Measurements from ENCODE around the gene UBE2H.
A peak's percentile ranks its signal among the peaks of the same experiment; 100 is the strongest.
"Not testable (repeated sequence)": the region's sequence is repeated elsewhere in the genome, so short reads cannot be mapped to it uniquely, and the experiment has no call there.

UBE2H gene

GRCh38 chr7:129952653-129953560, at the start of gene UBE2H:
TSS of gene UBE2H (minus strand) at chr7:129952960. CDS start at chr7:129952555, 405 bp downstream.
- DNase-seq (ENCODE audit: insufficient read length, low spot score): peak; percentile 87
- FAIRE-seq: peak; percentile 26

DNA sequence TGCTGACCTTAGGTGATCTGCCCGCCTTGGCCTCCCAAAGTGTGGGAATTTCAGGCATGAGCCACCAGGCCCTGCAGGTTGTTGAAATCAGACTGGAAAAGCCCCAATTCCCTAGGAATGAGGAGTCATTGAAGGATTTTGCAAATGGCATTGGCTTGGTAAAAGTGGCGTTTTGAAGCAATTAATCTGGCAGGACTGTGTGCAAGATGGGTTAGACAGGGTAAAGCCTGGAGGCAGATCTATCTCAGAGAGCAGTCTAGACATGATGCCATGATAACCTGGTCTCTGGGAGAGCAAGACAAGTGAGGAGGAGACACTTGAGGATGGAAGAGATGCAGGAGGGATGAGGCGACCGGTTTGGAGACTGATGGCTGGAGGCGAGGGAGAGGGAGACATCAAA, 45.7 kb upstream of the UBE2H start:
- no peak for FAIRE-seq
- no peak for DNase-seq (ENCODE audit: insufficient read length, low spot score)

DNA sequence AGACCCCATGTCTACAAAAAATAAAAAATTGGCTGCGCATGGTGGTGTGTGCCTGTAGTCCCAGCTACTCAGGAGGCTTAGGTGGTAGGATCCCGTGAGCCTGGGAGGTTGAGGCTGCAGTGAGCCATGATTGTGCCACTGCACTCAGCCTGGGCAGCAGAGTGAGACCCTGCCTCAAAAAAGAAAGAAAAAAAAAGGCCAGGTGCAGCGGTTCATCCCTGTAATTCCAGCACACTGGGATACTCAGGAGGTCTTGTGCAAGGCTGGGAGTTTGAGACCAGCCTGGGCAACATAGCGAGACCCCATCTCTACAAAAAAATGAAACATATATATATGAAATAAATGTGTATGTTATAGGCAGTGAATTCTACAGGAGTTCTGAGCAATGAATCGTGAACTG, 44.5 kb upstream of the UBE2H start:
- no peak for DNase-seq (ENCODE audit: insufficient read length, low spot score)
- FAIRE-seq: no peak

- DNase-seq (ENCODE audit: insufficient read length, low spot score) (no peak), FAIRE-seq (no peak)
Observed at GRCh38 chr7:129993275-129993674, 40.5 kb upstream of the UBE2H start.

DNA sequence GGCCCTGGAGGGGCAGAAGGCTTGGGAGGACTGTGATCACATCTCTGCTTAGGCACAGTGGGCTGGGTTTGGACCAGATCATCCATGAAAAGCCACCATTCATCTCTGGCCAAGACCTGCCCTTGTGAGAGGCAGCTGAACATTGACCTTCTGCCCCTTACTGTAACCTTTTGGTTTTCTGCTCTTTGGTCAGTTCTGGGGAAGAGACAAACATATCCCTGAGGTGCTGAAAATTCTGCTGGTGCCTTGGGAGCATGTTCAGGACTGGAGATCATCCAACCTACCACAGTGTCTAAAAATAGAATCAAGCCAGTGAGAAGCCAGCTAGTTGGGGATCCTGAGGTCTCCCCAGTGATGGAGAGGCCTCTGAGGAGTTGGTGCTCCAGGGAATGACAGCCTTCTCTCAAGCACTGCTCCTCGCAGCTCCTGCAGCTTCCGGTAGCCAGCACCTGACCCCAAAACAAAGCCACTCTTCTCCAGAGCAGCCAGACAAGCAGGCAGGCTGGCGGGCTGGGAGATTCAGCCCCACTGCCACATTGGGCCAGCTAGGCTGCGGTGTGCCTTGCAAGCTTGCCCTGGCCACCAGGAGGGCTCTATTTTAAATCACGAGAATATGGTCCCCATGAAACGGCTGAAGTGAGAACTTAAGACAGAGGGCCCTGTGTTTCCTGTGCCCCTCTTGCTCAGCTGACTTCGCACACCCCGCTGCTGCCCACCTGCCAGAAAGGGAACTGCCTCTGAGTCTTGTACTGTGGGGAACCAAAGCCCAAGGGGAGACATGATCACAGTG, 37.8 kb upstream of the UBE2H start:
- no peak for DNase-seq (ENCODE audit: insufficient read length, low spot score)
- no peak for FAIRE-seq

GRCh38 chr7:129989466-129989865, 36.7 kb upstream of the UBE2H start:
- DNase-seq (ENCODE audit: insufficient read length, low spot score) (no peak), FAIRE-seq (no peak)

DNA sequence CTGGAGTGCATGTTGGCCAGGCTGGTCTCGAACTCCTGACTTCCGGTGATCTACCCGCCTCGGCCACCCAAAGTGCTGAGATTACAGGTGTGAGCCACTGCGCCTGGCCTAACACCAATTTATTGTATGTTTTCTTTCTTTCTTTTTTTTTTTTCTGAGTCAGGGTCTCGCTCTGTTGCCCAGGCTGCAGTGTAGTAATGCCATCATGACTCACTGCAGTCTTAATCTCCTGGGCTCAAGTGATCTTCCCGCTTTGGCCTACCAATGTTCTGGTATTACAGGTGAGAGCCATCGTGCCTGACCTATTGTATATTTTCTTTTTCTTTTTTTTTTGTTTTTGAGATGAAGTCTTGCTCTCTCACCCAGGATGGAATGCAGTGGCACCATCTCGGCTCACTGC, 33.8 kb upstream of the UBE2H start:
- DNase-seq (ENCODE audit: insufficient read length, low spot score): no peak
- no peak for FAIRE-seq

DNA sequence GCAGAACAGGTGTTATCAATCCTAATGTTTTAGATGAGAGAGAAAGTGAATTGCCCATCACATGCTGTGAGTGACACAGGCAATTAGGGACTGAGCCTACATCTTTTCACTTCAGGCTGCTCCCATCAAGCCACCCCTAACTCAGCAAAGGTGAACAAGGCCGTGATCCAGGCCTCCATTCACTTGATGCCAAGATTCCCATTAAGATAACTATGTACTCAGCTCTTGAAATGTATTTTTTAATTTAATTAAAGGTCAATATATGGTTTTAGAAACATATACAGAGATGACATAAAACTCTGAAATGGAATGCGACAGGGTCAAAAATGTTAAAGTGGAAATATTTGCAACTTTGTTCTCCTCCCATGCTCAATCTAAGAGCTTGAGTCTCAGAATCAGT, 27.9 kb upstream of the UBE2H start:
- DNase-seq (ENCODE audit: insufficient read length, low spot score) (no peak), FAIRE-seq (no peak)

DNA sequence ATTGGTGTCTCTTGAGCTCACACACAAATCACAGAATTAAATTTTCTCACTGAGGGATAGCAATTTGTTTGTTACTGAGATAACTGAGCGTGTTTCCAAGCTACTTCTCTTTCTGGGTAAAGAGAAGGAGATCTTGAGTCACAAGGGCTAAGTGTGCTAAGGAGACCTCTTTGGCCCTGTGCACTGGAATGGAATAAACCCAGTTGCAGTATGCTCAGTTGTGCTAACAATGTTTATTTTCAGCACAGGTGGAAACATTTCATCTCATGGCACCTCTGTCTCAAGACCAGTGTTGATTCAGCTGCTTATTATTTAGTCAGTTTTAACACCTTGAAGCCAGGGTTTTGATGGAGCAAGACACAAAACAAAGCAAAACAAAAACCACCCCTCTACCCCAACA, 22.5 kb upstream of the UBE2H start:
- no peak for FAIRE-seq

GRCh38 chr7:129970816-129971215, 18.1 kb upstream of the UBE2H start:
- no peak for FAIRE-seq
- DNase-seq (ENCODE audit: insufficient read length, low spot score): no peak

More for the DNA sequence above, 22.5 kb upstream of the UBE2H start:
- DNase-seq (ENCODE audit: insufficient read length, low spot score): no peak

- DNase-seq (ENCODE audit: insufficient read length, low spot score): peak; percentile 62
- FAIRE-seq: no peak
Observed at GRCh38 chr7:129969881-129970446, 17.2 kb upstream of the UBE2H start.

DNA sequence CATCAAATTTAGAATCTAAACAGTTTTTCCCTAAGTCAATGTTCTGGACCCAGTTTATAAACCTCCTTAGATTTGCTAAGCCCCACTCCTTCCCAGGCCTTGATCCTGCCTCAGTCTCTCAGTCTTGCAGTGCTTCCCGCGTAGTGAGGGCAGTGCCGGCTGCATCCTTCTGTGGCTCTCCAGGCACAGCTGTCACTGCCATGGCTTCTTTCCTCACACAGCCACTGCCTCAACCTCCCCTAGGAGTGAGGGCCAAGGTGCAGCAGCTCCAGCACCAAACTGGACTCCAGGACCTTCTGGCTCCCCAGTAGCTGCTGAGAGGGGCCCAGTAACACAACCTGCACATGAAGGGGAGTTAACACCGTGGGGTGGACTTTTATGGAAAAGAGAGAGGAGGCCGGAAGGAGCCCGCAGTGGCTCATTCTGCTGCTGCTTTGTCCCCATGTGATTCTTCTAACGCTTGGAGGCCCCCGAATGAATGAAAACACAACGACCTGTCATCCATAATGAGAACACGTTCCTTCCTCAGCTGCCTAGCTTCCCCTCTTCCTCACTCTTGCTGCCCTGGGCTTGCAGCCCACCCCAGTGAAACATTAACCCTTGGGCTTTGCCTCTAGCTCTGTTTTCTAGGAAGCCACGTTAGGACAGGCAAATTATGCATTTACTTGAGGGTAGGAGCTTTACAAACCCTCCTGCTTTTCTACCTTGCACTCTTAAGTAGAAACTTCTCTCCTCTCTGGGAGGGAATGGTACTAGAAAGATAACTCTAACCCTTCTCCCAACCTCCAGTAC, 16.0 kb upstream of the UBE2H start:
- DNase-seq (ENCODE audit: insufficient read length, low spot score) (no peak), FAIRE-seq (no peak)

GRCh38 chr7:129960204-129960475, 7.4 kb upstream of the UBE2H start:
- not testable (repeated sequence) for DNase-seq (ENCODE audit: insufficient read length, low spot score); FAIRE-seq

DNA sequence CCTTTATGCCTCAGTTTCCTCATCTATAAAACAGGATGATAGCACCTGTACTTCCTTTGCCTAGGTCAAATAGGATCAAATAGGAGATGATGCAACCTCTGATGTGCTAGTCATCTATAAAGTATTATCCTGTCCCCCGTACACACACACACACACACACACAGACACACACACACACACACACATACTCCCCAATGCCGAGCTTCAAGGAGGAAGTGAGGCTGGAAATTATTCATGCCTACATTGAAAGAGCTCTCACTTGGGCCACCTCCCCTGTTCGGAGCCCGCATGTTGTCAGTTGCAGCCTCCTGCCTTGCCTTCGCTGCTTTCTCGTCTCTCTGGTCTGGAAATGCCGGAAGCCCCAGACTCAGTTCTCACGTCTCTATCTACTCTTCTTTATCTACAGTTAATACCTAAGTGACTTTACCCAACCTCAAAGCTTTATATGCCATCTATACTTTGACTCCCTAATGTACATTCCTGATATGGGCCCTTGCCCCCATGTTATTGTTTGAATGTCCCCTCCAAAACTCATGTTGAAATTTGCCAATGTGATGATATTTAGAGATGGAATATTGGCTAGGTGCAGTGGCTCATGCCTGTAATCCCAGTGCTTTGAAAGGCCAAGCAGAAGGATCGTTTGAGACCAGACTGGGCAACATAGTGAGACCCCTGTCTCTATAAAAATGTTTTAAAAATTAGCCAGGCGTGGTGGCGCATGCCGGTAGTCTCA, 6.9 kb upstream of the UBE2H start:
- FAIRE-seq (no peak), DNase-seq (ENCODE audit: insufficient read length, low spot score) (no peak)

- FAIRE-seq (peak; percentile 67), DNase-seq (ENCODE audit: insufficient read length, low spot score) (peak; percentile 72)
Observed at GRCh38 chr7:129958643-129959470, 6.1 kb upstream of the UBE2H start.

- DNase-seq (ENCODE audit: insufficient read length, low spot score): no peak
- FAIRE-seq: no peak
Observed at GRCh38 chr7:129955993-129956543, 3.3 kb upstream of the UBE2H start.

GRCh38 chr7:129952086-129952652, 591 bp downstream of the UBE2H start:
- DNase-seq (ENCODE audit: insufficient read length, low spot score): peak; percentile 12

DNA sequence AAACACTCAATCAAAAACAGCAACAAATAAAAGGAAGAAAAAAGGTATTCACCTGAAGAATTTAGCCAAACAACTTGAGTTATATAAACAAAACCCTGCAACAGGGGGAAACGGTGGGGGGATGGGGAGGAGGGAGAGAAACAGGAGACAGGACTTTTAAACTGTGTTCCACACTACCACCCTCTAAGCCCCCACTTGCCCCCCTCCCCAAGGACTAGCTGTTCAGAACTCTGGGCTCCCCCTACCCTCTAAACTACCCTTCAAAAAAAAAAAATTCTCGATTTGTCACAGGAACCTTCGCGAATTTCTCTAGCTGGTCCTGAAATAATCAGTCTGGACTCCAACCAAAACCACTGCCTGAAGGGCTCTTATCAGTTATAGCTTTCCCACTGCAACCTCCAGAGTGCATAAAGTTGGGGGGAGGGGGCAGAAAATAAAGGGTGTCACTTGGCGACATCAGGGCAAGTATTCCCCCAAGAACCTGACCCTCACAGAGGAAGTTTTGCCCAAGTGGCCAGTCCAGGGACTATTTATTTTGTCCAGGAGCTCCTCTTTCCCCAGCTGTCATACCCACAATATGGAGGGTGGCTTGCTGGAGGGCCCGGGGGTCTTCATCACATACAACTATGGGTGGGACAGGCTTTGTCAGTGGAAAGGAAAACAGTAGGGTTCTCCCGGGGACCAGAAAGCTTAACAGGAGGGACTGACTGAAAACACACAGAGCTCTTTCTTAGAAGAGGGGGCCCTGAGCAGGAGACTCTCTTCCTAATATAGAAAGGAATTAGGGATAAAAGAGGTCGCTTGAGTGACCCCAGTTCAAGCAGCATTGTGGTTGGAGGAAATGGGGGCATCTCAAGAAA, 1.3 kb downstream of the UBE2H start:
- no peak for DNase-seq (ENCODE audit: insufficient read length, low spot score)
- no peak for FAIRE-seq

More at GRCh38 chr7:129952086-129952652, 591 bp downstream of the UBE2H start:
- no peak for FAIRE-seq

Data from HTR-8/SVneo (cell line).